HEK293 (cell line): Measurements from ENCODE around the gene HS6ST3.
"Not testable (repeated sequence)": the region's sequence is repeated elsewhere in the genome, so short reads cannot be mapped to it uniquely, and the experiment has no call there.

Experiments used
- CTCF ChIA-PET: fragments of 350-600 bp; formaldehyde crosslinking; extraction: SDS; loops from one replicate; lab custom pipeline; 2021; ENCODE audit warnings: antibody characterized with exemption; lab: Yijun Ruan, JAX
- POLR2A ChIA-PET: fragments of 300-600 bp; formaldehyde crosslinking; extraction: SDS; loops from one replicate; lab custom pipeline; 2020; ENCODE audit warnings: antibody characterized with exemption, inconsistent platforms; lab: Yijun Ruan, JAX
- H3K27ac ChIP-seq: fragments of 200-500 bp; sonication (Bioruptor generic); 2 replicates; pipeline ENCODE4 v1.5.1; 2014; ENCODE audit warnings: low read depth, low read length, control low read depth, inconsistent platforms; ENCODE audit errors: extremely low read depth
- H3K36me3 ChIP-seq, 2 experiments: fragments of 200-500 bp in 1 of 2; sonication (Bioruptor generic) in 1 of 2; 1 replicate in 1 of 2; 2 replicates in 1 of 2; pipeline ENCODE4 v1.5.1; 2014 to 2017; ENCODE audit warnings: inconsistent platforms in 2 of 2, low read length in 2 of 2; ENCODE audit not compliant: control insufficient read depth in 2 of 2, insufficient read depth in 1 of 2
- H3K4me1 ChIP-seq: fragments of 200-500 bp; sonication (Bioruptor generic); 2 replicates; pipeline ENCODE4 v1.5.1; 2014; ENCODE audit warnings: mild to moderate bottlenecking, low read length, inconsistent platforms; ENCODE audit not compliant: control insufficient read depth, insufficient read depth
- H3K4me3 ChIP-seq: 2 replicates; pipeline ENCODE4 v1.5.1; 2011; ENCODE audit warnings: low read depth, mild to moderate bottlenecking, control low read depth, low read length, moderate library complexity
- H3K9me3 ChIP-seq: fragments of 200-500 bp; sonication (Bioruptor generic); 2 replicates; pipeline ENCODE4 v1.5.1; 2014; ENCODE audit warnings: low read depth, low read length, inconsistent platforms; ENCODE audit not compliant: control insufficient read depth, insufficient read depth
- HOXC10 ChIP-seq: sonication (generic); formaldehyde crosslinking; IDR thresholded peaks from 2 replicates; pipeline ENCODE4 v1.8.1; 2023; ENCODE audit warnings: mild to moderate bottlenecking, missing genetic modification reagents
- HOXD13 ChIP-seq: sonication (generic); formaldehyde crosslinking; IDR thresholded peaks from 2 replicates; pipeline ENCODE4 v1.8.0; 2022; ENCODE audit warnings: missing genetic modification reagents, borderline replicate concordance
- INSM2 ChIP-seq: fragments of 450-650 bp; formaldehyde crosslinking; IDR thresholded peaks from 2 replicates; pipeline ENCODE4 v1.5.1; 2016; ENCODE audit warnings: missing biosample characterization, missing genetic modification characterization
- KLF17 ChIP-seq: fragments of 450-650 bp; formaldehyde crosslinking; IDR thresholded peaks from 2 replicates; pipeline ENCODE4 v1.5.1; 2016; ENCODE audit warnings: missing biosample characterization, missing genetic modification characterization
- KLF8 ChIP-seq: fragments of 450-650 bp; formaldehyde crosslinking; IDR thresholded peaks from 2 replicates; pipeline ENCODE4 v1.5.1; 2016; ENCODE audit warnings: missing biosample characterization, missing genetic modification characterization
- PRDM6 ChIP-seq: fragments of 450-650 bp; formaldehyde crosslinking; IDR thresholded peaks from 2 replicates; pipeline ENCODE4 v1.5.1; 2017; ENCODE audit warnings: missing biosample characterization, missing genetic modification characterization
- REPIN1 ChIP-seq: fragments of 450-650 bp; formaldehyde crosslinking; IDR thresholded peaks from 2 replicates; pipeline ENCODE4 v1.5.1; 2017; ENCODE audit warnings: missing biosample characterization, missing genetic modification characterization, low read depth
- YY2 ChIP-seq: fragments of 450-650 bp; formaldehyde crosslinking; IDR thresholded peaks from 2 replicates; pipeline ENCODE4 v1.5.1; 2016; ENCODE audit warnings: missing biosample characterization, missing genetic modification characterization
- ZBTB10 ChIP-seq: fragments of 450-650 bp; formaldehyde crosslinking; IDR thresholded peaks from 2 replicates; pipeline ENCODE4 v1.5.1; 2016; ENCODE audit warnings: missing biosample characterization, missing genetic modification characterization
- ZFP3 ChIP-seq: fragments of 450-650 bp; formaldehyde crosslinking; IDR thresholded peaks from 2 replicates; pipeline ENCODE4 v1.5.1; 2016; ENCODE audit warnings: low read depth, missing biosample characterization, missing genetic modification characterization
- ZNF157 ChIP-seq: fragments of 450-650 bp; formaldehyde crosslinking; IDR thresholded peaks from 2 replicates; pipeline ENCODE4 v1.5.1; 2016; ENCODE audit warnings: missing biosample characterization, missing genetic modification characterization
- ZNF202 ChIP-seq: fragments of 450-650 bp; formaldehyde crosslinking; IDR thresholded peaks from 2 replicates; pipeline ENCODE4 v1.5.1; 2016; ENCODE audit warnings: missing biosample characterization, missing genetic modification characterization, borderline replicate concordance
- ZNF211 ChIP-seq: fragments of 450-650 bp; formaldehyde crosslinking; IDR thresholded peaks from 2 replicates; pipeline ENCODE4 v1.5.1; 2016; ENCODE audit warnings: low read depth, missing biosample characterization, missing genetic modification characterization
- ZNF274 ChIP-seq, 2 experiments: fragments of 200-500 bp in 1 of 2; fragments of 450-650 bp in 1 of 2; sonication (Bioruptor generic) in 1 of 2; formaldehyde crosslinking in 1 of 2; IDR thresholded peaks; 2 replicates each; pipeline versions ENCODE4 v1.5.1 to v1.6.1; 2014 to 2016; ENCODE audit warnings: borderline replicate concordance in 1 of 2, inconsistent platforms in 1 of 2, low read length in 1 of 2, missing biosample characterization in 1 of 2, missing genetic modification characterization in 1 of 2
- ZNF394 ChIP-seq: fragments of 450-650 bp; formaldehyde crosslinking; IDR thresholded peaks from 2 replicates; pipeline ENCODE4 v1.5.1; 2016; ENCODE audit warnings: missing biosample characterization, missing genetic modification characterization, mild to moderate bottlenecking, moderate library complexity, borderline replicate concordance
- ZNF404 ChIP-seq: fragments of 450-650 bp; formaldehyde crosslinking; IDR thresholded peaks from 2 replicates; pipeline ENCODE4 v1.5.1; 2017; ENCODE audit warnings: missing biosample characterization, missing genetic modification characterization
- ZNF501 ChIP-seq: fragments of 450-650 bp; formaldehyde crosslinking; IDR thresholded peaks from 2 replicates; pipeline ENCODE4 v1.5.1; 2016; ENCODE audit warnings: missing biosample characterization, missing genetic modification characterization
- ZNF513 ChIP-seq: fragments of 450-650 bp; IDR thresholded peaks from 2 replicates; pipeline ENCODE4 v1.5.1; 2018; ENCODE audit warnings: missing biosample characterization, missing genetic modification characterization
- ZNF558 ChIP-seq: fragments of 450-650 bp; formaldehyde crosslinking; IDR thresholded peaks from 2 replicates; pipeline ENCODE4 v1.5.1; 2016; ENCODE audit warnings: missing biosample characterization, missing genetic modification characterization
- ZNF621 ChIP-seq: fragments of 450-650 bp; formaldehyde crosslinking; IDR thresholded peaks from 2 replicates; pipeline ENCODE4 v1.5.1; 2017; ENCODE audit warnings: missing biosample characterization, missing genetic modification characterization
- ZNF645 ChIP-seq: fragments of 450-650 bp; formaldehyde crosslinking; IDR thresholded peaks from 2 replicates; pipeline ENCODE4; 2016; ENCODE audit warnings: missing biosample characterization, missing genetic modification characterization

HS6ST3 gene

GRCh38 chr13:96772426-96772825 is 682.5 kb downstream of the HS6ST3 start:
- CTCF ChIA-PET, result no interaction called here
- H3K27ac ChIP-seq, result no peak overlapping the region
- H3K4me1 ChIP-seq, result no peaks in the 10 kb centered on the region
- TF ChIP-seq ZFP3 (no peak), ZBTB10 (tag by site-specific recombination) (no peak), ZNF501 (tag by site-specific recombination) (no peak), REPIN1 (tag by site-specific recombination) (no peak), HOXC10 (CRISPR knock-in tag) (no peak), HOXD13 (CRISPR knock-in tag) (no peak), ZNF404 (tag by site-specific recombination) (no peak)
- H3K36me3 ChIP-seq, result no peaks in the 10 kb centered on the region
- no peak overlapping the region for H3K4me3 ChIP-seq
- H3K9me3 ChIP-seq, result no peaks in the 10 kb centered on the region
- POLR2A ChIA-PET, result no interaction called here

- H3K4me3 ChIP-seq, H3K27ac ChIP-seq, H3K4me1 ChIP-seq, H3K9me3 ChIP-seq, CTCF ChIA-PET, H3K36me3 ChIP-seq, POLR2A ChIA-PET: not testable (repeated sequence)
- peak; percentile 92 for TF ChIP-seq ZNF558 (tag by site-specific recombination)
Measured at GRCh38 chr13:96778302-96778701, 688.4 kb downstream of the HS6ST3 start.

GRCh38 chr13:96779691-96780090 is 689.8 kb downstream of the HS6ST3 start:
- ChIA-PET POLR2A (no interaction called here), CTCF (no interaction called here)
- Histone ChIP-seq H3K4me3 (no peak overlapping the region), H3K9me3 (no peaks in the 10 kb centered on the region), H3K27ac (no peak overlapping the region), H3K36me3 (no peaks in the 10 kb centered on the region), H3K4me1 (peaks cover 8% of the 10 kb centered on the region; the same call in 1 of the 2 replicates)
- TF ChIP-seq ZNF513 (tag by site-specific recombination), result no peak
- TF ChIP-seq KLF17 (tag by site-specific recombination), result no peak
- TF ChIP-seq PRDM6 (tag by site-specific recombination), result no peak
- no peak for TF ChIP-seq ZNF621
- TF ChIP-seq INSM2 (tag by site-specific recombination), result no peak
- no peak for TF ChIP-seq KLF8
- TF ChIP-seq ZNF211 (tag by site-specific recombination), result no peak
- no peak for TF ChIP-seq ZNF202 (tag by site-specific recombination)
- TF ChIP-seq YY2 (tag by site-specific recombination), result no peak
- no peak for TF ChIP-seq ZNF394
- no peak for TF ChIP-seq ZNF157 (tag by site-specific recombination)
- no peak for TF ChIP-seq ZNF274 (IDR thresholded peaks at IDR 0.05; ENCODE audit: low read length)
- no peak for TF ChIP-seq ZNF274 (tag by site-specific recombination; IDR thresholded peaks at IDR 0.05; ENCODE audit: borderline replicate concordance)
- TF ChIP-seq ZNF645 (tag by site-specific recombination), result no peak
